Measurements from ENCODE around the gene MCF2L2.
A peak's percentile ranks its signal among the peaks of the same experiment; 100 is the strongest.

MCF2L2 gene

DNA sequence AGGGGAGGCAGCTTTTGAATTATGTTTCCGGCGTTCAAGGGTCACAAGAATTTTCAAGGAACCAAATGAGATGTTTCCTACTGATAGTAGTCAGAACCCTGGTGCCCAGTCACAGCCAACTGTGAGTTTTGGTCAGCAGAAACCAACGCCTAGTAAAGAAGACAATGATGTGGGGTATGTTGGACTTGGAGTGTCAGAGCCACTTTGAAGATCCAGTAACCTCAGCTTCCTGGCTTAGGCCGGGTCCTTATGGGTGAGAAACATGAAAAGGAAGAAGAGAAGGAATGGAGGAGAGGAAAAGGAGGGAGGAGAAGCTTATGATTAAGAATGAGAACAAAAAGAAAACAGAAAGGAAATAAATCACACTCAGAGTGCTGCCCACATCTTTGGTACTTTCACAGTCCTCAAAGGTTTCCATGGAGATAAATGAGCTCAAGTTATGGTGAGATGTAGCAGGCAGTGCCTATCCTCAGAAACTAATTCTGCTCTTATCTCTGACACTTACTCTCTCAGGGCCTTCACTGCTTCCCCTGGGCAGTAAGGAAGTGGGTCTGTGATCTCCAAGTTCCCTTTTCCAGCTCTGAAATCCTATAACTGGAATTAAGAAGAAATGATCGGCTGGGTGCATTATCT is 2.0 kb upstream of the MCF2L2 start:
- Histone ChIP-seq H3K27ac (ENCODE audit: extremely low read depth, low read depth, low read length) (no peak overlapping the region), H3K4me1 (ENCODE audit: control insufficient read depth, insufficient read depth, low read length) (no peaks in the 10 kb centered on the region), H3K36me3 (ENCODE audit: control insufficient read depth in 2 of 2, insufficient read depth in 1 of 2, low read length in 2 of 2) (no peaks in the 10 kb centered on the region), H3K9me3 (ENCODE audit: control insufficient read depth, insufficient read depth, low read depth, low read length) (no peaks in the 10 kb centered on the region), H3K4me3 (ENCODE audit: low read depth, low read length) (no peak overlapping the region)
- ChIA-PET POLR2A (no interaction called here), CTCF (interaction anchor here (0.6 kb wide), 1 partner anchor 115 kb away, joined by 3 read pairs; no protein-coding TSS in a partner anchor)
- TF ChIP-seq, protein P1, sequence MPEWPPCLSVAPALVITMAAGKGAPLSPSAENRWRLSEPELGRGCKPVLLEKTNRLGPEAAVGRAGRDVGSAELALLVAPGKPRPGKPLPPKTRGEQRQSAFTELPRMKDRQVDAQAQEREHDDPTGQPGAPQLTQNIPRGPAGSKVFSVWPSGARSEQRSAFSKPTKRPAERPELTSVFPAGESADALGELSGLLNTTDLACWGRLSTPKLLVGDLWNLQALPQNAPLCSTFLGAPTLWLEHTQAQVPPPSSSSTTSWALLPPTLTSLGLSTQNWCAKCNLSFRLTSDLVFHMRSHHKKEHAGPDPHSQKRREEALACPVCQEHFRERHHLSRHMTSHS (tag by site-specific recombination; IDR thresholded peaks at IDR 0.05), result no peak
- no peak for TF ChIP-seq ZBTB48 (tag by site-specific recombination; IDR thresholded peaks at IDR 0.05)
- no peak for TF ChIP-seq ZIC2 (tag by site-specific recombination; IDR thresholded peaks at IDR 0.05)
- TF ChIP-seq, protein P2, sequence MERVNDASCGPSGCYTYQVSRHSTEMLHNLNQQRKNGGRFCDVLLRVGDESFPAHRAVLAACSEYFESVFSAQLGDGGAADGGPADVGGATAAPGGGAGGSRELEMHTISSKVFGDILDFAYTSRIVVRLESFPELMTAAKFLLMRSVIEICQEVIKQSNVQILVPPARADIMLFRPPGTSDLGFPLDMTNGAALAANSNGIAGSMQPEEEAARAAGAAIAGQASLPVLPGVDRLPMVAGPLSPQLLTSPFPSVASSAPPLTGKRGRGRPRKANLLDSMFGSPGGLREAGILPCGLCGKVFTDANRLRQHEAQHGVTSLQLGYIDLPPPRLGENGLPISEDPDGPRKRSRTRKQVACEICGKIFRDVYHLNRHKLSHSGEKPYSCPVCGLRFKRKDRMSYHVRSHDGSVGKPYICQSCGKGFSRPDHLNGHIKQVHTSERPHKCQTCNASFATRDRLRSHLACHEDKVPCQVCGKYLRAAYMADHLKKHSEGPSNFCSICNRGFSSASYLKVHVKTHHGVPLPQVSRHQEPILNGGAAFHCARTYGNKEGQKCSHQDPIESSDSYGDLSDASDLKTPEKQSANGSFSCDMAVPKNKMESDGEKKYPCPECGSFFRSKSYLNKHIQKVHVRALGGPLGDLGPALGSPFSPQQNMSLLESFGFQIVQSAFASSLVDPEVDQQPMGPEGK (tag by site-specific recombination; IDR thresholded peaks at IDR 0.05), result no peak
- TF ChIP-seq ZNF335 (tag by site-specific recombination; conservative IDR thresholded peaks at IDR 0.05), result no peak
- peak; percentile 35; the same call in 1 of the 2 replicates for TF ChIP-seq PRDM1 (tag by site-specific recombination; IDR thresholded peaks at IDR 0.05)
- TF ChIP-seq SP2 (tag by site-specific recombination; IDR thresholded peaks at IDR 0.05), result no peak

DNA sequence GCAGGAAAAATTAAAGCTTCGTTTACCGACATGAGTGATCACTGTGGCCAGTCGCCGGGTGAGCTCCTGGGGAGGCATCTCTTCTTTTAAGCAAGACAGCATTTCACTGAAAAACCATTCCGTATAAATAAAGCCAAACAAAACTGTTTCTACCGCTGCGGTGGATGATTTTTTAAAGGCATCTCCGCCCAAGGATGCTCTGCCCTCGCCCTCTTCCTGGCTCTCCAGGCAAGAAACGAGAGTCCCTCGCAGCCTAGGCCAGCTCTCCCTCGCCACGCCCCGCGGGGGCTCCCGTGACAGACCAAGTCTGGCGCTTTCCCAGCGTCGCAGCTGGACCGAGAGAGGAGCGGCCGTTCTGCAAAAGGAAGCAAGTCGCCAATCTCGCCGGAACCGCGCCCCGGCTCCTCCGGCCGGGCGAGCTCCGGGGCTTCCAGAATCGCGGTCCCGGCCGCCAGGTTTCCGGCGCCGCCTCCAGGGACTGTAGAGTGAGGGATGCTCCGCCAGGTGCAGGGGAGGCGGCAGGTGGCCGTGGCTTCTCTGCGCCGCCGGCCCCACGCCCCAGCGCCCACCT is 458 bp downstream of the MCF2L2 start:
- no peak for TF ChIP-seq YY2 (tag by site-specific recombination; IDR thresholded peaks at IDR 0.05)
- TF ChIP-seq, protein P3, sequence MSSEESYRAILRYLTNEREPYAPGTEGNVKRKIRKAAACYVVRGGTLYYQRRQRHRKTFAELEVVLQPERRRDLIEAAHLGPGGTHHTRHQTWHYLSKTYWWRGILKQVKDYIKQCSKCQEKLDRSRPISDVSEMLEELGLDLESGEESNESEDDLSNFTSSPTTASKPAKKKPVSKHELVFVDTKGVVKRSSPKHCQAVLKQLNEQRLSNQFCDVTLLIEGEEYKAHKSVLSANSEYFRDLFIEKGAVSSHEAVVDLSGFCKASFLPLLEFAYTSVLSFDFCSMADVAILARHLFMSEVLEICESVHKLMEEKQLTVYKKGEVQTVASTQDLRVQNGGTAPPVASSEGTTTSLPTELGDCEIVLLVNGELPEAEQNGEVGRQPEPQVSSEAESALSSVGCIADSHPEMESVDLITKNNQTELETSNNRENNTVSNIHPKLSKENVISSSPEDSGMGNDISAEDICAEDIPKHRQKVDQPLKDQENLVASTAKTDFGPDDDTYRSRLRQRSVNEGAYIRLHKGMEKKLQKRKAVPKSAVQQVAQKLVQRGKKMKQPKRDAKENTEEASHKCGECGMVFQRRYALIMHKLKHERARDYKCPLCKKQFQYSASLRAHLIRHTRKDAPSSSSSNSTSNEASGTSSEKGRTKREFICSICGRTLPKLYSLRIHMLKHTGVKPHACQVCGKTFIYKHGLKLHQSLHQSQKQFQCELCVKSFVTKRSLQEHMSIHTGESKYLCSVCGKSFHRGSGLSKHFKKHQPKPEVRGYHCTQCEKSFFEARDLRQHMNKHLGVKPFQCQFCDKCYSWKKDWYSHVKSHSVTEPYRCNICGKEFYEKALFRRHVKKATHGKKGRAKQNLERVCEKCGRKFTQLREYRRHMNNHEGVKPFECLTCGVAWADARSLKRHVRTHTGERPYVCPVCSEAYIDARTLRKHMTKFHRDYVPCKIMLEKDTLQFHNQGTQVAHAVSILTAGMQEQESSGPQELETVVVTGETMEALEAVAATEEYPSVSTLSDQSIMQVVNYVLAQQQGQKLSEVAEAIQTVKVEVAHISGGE (tag by site-specific recombination; conservative IDR thresholded peaks at IDR 0.05; ENCODE audit: low read depth), result peak; percentile 88
- TF ChIP-seq ZNF660 (tag by site-specific recombination; IDR thresholded peaks at IDR 0.05), result 0 out of 2 replicates have a peak, but pooled peaks have one; percentile 25
- no peak for TF ChIP-seq ZNF202 (tag by site-specific recombination; IDR thresholded peaks at IDR 0.05; ENCODE audit: borderline replicate concordance)
- no peak for TF ChIP-seq ZNF114 (tag by site-specific recombination; IDR thresholded peaks at IDR 0.05)
- TF ChIP-seq ZNF335 (tag by site-specific recombination; conservative IDR thresholded peaks at IDR 0.05), result peak; percentile 56
- TF ChIP-seq GFI1B (tag by site-specific recombination; IDR thresholded peaks at IDR 0.05), result no peak
- TF ChIP-seq GLIS1 (tag by site-specific recombination; IDR thresholded peaks at IDR 0.05), result peak; percentile 3; the same call in 1 of the 2 replicates
- Histone ChIP-seq H3K4me3 (ENCODE audit: low read depth, low read length) (peak overlapping the region; percentile 76), H3K36me3 (ENCODE audit: control insufficient read depth in 2 of 2, insufficient read depth in 1 of 2, low read length in 2 of 2) (no peaks in the 10 kb centered on the region), H3K27ac (ENCODE audit: extremely low read depth, low read depth, low read length) (no peak overlapping the region; the same call in 1 of the 2 replicates), H3K9me3 (ENCODE audit: control insufficient read depth, insufficient read depth, low read depth, low read length) (no peaks in the 10 kb centered on the region), H3K4me1 (ENCODE audit: control insufficient read depth, insufficient read depth, low read length) (no peaks in the 10 kb centered on the region)
- ChIA-PET CTCF (no interaction called here), POLR2A (interaction anchor here (1.0 to 2.3 kb wide), 3 partner anchors 12 to 24 kb away, joined by 4 to 9 read pairs (median 6); no protein-coding TSS in a partner anchor)
